GM12864 (cell line): ENCODE measurements around the gene VENTX.

Experiments used
- DNase-seq: peaks from one replicate; pipeline ENCODE4 v3.0.0-alpha.2; 2011; ENCODE audit warnings: low read depth
- H3K4me3 ChIP-seq: 2 replicates; pipeline ENCODE4 v1.5.1; 2011; ENCODE audit warnings: mild to moderate bottlenecking, low read depth, low read length, control low read depth
- CTCF ChIP-seq: IDR thresholded peaks from 2 replicates; pipeline ENCODE4 v1.5.1; 2011; ENCODE audit warnings: low read depth, mild to moderate bottlenecking, moderate library complexity, low read length, control low read depth, inconsistent platforms; ENCODE audit errors: missing control alignments

Gene VENTX

DNA sequence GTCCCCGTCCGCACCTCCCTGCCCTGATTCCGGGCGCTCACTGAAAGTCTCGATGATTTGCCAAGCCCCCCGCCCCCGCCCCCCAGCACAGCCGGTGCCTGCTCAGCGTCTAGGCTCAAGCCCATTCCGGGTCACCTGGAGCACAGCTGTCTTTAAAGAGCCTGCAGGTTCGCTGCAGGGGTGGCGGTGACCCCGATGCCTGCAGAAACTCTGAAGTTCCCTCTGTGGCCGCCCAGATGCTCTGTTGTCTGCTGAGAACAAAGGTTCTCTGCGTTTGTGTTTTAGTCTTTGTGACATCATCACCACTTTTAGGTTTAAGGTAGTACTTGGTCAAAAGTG, 780 bp downstream of the VENTX start:
- no peak for TF ChIP-seq CTCF
- H3K4me3 ChIP-seq: no peak overlapping the region
- DNase-seq: no peak

DNA sequence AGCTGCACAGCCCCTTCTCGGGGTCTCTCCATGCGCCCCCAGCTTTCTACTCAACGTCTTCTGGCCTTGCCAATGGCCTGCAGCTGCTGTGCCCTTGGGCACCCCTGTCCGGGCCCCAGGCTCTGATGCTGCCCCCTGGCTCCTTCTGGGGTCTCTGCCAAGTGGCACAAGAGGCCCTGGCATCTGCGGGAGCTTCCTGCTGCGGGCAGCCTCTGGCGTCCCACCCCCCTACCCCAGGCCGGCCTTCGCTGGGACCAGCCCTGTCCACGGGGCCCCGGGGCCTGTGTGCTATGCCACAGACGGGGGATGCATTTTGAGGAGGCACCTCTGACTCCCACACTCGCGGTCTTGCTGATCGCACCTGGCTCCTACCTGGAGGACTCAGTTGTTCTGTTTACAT, 2.3 kb downstream of the VENTX start:
- no peak overlapping the region for H3K4me3 ChIP-seq
- no peak for DNase-seq
- TF ChIP-seq CTCF: no peak

DNA sequence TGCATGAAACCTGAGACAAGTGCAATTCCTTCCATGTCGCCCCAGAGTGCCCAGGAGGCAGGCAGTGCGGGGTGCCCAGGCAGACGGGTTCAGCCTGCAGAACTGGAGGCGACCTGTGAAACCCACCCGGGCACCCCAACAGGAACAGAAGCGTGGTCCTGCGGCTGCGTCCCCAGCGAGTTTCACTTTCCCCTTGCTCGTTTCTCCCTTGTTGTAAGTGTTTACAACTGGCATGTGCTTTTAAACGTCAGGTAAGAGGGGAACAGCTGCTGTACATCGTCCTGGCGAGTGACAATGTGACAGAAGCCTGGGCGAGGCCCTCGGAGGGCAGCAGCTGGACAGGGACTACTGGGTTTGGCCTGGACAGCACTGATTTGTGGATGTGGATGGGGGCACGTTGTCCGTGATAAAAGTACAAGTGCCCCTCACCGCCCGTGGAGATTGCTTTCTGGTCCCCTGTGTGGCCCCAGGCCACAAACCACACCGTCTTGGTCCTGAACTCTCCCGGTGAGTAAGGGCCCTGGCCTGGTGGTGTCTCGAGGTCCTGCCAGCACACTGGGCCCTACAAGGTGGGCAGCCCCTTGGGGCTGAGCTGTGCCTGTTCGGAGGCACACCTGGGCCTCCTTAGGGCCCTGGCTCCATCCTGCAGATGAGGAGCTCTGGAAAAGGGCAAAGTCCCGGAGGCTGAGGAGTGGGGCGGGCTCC, 4.0 kb downstream of the VENTX start:
- peak overlapping the region; percentile 43 for H3K4me3 ChIP-seq
- no peak for DNase-seq
- no peak for TF ChIP-seq CTCF

GRCh38 chr10:133242611-133243356, 5.1 kb downstream of the VENTX start:
- no peak for TF ChIP-seq CTCF
- no peak overlapping the region for H3K4me3 ChIP-seq
- no peak for DNase-seq

DNA sequence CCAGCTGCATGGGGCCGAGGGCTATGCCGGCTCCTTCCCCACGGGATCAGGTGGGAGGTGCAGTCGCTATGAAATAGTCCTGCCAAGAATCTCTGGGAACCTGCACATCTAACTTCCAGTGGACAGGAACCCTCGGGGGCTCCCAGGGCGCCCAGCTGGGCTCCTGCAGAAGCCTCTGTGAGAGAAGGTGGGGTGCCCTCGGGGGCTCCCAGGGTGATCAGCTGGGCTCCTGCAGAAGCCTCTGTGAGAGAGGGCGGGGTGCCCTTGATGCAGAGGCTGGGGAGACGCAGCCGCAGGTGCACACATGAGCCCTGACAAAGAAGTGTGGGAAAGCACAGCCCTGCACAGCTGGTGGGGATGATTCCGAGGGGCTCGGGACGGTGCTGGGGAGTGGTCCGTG, 5.9 kb downstream of the VENTX start:
- TF ChIP-seq CTCF: no peak
- no peak overlapping the region for H3K4me3 ChIP-seq
- no peak for DNase-seq

DNA sequence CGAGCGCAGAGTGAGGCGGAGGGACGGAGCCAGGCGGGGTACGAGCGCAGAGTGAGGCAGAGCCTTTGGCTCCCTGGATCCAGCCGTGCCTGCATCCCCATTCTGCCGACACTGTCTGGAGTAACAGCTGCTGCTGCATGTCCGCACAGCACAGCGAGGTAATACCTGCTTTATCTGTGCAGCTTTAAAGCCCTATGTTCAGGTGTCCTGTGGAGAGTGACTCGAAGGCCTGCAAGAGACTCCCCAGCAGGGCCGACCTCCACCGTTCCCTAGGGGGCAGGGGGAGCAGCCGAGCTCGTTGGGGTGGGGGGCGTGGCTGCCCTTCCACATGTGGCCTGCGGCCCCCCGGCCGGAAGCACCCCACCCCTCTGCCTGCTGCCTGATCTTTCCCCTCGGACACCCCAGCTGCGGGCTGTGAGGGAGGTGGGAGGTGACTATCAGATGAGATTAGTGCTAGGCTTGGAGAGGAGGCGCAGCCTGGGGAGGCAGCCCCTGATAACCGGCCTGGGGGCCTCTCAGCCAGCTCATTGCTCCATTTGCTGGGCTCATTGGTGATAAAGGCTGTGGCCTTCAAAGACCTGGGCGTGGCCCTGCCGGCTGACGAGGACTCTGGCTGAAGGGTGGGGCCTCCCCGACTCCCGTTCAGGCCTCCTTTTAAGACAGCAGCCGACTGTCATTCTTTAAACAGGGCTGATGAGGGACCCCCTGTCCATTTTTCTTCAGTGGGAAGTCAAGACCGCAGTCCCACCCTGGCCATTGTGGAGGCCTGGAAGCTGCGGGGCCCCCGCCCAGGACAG, 8.0 kb downstream of the VENTX start:
- no peak overlapping the region for H3K4me3 ChIP-seq
- no peak for DNase-seq
- no peak for TF ChIP-seq CTCF
